A673 (cell line): ENCODE data around the gene MRPL34.

Experiments used
- EZH2 ChIP-seq: fragments of 200-600 bp; sonication (generic); IDR thresholded peaks from 2 replicates; pipeline ENCODE4 v1.6.1; 2017; ENCODE audit warnings: borderline replicate concordance, low read depth, mild to moderate bottlenecking, mixed read lengths, antibody characterized with exemption, low read length; ENCODE audit not compliant: poor library complexity, severe bottlenecking
- TF ChIP-seq, protein P1 (sequence below): fragments of 300-800, 200-600 bp; sonication (generic); conservative IDR thresholded peaks from 2 replicates; pipeline ENCODE4 v1.5.1; 2017; ENCODE audit warnings: low read depth, mild to moderate bottlenecking, antibody characterized with exemption, low read length, moderate library complexity, mixed read lengths

- TF ChIP-seq, protein P1, sequence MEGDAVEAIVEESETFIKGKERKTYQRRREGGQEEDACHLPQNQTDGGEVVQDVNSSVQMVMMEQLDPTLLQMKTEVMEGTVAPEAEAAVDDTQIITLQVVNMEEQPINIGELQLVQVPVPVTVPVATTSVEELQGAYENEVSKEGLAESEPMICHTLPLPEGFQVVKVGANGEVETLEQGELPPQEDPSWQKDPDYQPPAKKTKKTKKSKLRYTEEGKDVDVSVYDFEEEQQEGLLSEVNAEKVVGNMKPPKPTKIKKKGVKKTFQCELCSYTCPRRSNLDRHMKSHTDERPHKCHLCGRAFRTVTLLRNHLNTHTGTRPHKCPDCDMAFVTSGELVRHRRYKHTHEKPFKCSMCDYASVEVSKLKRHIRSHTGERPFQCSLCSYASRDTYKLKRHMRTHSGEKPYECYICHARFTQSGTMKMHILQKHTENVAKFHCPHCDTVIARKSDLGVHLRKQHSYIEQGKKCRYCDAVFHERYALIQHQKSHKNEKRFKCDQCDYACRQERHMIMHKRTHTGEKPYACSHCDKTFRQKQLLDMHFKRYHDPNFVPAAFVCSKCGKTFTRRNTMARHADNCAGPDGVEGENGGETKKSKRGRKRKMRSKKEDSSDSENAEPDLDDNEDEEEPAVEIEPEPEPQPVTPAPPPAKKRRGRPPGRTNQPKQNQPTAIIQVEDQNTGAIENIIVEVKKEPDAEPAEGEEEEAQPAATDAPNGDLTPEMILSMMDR, result no peak
- TF ChIP-seq EZH2, result no peak
Observed at GRCh38 chr19:17351815-17352435, 46.3 kb downstream of the MRPL34 start.
